NCI-H345 treated with DMSO at 0.1 percent for 48 hours (cell line): ENCODE results near the gene KIF18B.

Source experiments
- DNase-seq: peaks from one replicate; lab custom pipeline; 2025; ENCODE audit not compliant: unreplicated experiment; lab: John Stamatoyannopoulos, UW

KIF18B gene

DNA sequence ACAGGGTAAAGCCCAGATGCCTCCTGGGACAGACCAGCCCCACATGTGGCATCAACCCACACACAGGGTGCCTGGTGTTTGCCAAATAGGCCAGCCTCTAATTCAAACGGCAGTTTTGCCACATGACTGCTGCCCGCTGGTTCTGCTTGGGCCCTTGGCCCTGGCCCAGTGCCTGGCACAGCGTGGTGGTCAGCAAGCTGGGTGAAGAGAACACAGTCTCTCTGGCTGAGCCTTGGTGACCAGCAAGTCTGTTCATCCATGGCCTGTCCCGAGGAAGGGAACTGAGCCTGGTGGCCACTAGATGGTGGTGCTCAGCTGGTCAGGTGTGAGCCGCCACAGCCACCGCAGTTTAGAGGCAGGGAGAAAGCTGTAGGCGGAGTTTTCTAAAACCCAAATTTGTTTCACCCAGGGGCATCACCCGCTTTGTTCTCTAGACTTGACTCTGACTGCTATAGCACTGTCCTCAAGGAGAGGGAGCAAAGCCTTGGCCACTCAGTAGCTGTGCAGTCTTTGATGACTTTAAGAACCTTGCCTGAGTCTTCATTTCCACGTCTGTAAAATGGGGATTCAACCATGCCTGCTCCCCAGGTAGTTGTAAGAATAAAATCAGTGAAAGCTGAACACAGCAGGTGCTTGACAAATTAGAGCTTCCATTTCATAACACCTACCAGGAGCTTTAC is 27.5 kb downstream of the KIF18B start:
- peak; percentile 49 for DNase-seq

DNA sequence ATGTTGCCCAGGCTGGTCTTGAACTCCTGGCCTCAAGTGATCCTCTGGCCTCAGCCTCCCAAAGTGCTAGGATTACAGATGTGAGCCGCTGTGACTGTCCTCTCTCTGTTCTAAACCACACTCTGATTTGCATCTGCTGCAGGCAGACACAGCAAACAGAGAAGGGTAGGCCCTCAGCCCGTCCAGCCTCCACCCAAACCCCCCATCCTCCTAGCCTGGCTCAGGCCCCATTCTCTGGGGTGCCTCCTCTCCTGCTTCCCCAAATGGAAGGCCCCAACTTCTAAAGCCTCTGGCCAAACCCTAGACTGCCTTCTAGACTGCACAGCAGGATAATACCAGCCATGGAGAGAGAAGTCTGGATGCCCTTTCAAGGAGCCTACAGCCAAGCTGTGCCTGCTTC is 28.2 kb downstream of the KIF18B start:
- no peak for DNase-seq

DNA sequence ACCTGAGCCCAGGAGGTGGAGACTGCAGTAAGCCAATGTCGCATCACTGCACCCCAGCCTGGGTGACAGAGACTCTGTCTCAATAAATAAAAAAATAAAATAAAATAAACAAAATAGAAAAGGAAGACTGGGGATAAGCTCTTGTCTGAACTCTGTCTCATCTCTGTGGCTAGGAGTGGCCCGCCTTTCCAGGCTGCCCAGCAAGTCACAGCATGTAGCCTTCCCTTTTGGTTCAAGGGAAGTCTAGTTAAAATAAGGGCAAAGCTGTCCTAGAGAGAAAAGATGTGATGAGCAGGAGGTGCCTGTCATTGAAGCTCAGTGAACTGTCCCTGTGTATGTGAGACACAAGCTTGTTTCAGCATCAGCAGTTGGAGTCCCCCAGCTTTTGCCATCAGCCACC is 29.6 kb downstream of the KIF18B start:
- no peak for DNase-seq

DNA sequence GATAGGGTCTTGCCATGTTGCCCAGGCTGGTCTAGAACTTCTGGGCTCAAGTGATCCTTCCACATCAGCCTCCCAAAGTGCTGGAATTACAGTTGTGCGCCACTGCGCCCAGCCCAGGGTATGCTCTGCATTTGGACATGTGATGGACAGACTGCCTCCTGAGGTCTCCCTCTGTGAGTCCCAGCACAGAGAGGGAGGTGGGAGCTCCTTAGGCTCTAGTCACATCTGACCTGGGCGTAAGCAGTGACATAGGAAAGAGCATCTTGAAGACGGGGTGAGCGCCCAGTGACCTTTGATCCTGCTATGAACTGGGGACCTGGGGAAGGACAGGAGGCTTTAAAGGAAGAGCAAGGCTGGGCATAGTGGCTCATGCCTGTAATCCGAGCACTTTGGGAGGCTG is 30.1 kb downstream of the KIF18B start:
- DNase-seq, result no peak

DNA sequence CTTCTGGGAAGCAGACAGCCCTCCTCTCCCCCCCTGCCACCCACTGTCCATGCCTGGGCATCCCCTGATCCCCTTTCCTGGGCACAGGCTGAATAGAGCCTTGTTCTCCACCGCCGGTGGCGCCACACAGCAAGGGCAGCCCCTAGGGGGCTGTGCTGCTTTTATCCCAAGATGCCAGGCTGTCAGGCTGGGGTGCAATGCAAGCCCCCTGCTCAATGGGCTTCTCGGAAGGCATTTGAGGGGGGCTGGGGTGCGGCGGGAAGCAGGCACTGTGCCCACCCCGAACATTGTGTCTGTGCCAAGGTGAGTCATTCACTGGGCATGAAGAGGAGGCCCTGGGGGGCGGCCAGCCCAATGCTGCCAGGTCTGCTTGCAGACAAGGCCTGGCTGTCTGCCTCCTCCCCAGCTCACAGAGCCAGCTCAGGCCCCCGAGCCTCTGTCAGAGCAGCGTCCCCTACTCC is 30.8 kb downstream of the KIF18B start:
- no peak for DNase-seq

DNA sequence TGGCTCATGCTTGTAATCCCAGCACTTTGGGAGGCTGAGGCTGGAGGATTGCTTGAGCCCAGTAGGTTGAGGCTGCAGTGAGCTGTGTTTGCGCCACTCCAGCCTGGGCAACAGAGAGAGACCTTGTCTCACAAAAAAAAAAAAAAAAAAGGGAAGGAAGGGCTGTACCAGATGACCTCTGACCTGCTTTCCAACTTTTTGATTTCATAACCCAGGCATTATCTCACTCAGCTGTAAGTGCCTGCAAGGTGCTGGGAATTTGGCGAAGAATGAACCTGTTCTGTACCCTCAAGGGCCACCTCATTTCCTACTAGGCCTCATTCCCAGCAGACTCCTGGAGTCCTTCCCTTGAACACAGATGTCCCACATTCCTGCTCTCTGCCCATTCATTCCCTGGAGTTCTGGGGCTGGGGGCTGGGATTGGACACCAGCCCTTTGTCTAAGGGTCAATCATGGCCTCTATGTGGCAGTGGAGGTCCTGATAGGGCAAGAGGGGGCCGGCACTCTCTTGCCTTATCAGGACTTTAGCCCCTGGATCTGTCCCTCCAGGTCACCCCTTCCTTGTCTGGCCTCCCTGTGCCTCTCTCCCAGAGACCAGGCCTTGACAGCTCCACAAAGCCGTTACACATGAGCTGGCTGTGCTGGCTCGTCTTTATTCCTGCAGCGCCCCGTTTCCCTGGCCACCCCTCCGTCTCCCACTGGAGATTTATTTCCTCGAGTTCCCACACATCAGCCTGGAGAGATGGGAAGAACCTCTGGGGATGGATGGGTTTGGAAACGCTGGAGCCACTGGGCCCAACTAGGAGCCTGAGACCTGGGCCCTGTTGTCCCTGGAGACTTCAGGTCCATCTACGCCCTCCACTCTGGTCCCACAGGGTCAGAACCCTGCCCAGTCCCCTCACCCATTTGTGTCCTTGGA is 31.5 kb downstream of the KIF18B start:
- no peak for DNase-seq

DNA sequence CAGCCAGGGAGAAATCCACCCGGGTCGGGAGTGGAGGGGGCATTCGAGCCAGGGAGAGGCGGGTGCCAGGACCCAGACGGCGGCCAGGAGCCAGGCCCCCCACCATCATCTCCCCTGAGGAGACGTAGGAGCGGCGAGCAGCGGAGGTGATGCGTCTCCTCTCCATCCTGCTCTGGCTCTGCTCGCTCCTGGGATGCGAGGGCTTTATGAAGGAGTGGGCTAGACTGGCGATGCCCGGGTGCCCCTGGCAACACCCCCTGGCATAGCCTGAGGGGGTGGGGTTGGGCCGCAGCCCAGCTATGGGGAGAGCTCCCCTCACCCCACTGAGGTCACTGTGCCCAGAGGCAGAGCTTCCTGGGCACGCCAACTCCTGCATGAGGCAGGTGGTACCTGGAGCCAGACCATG is 32.2 kb downstream of the KIF18B start, which contains the start of gene GFAP:
Gene GFAP, minus strand, starts transcription at position 180 of the 406 bp plus-strand sequence. Its CDS starts 14 bp downstream, at position 166.
- DNase-seq, result no peak

DNA sequence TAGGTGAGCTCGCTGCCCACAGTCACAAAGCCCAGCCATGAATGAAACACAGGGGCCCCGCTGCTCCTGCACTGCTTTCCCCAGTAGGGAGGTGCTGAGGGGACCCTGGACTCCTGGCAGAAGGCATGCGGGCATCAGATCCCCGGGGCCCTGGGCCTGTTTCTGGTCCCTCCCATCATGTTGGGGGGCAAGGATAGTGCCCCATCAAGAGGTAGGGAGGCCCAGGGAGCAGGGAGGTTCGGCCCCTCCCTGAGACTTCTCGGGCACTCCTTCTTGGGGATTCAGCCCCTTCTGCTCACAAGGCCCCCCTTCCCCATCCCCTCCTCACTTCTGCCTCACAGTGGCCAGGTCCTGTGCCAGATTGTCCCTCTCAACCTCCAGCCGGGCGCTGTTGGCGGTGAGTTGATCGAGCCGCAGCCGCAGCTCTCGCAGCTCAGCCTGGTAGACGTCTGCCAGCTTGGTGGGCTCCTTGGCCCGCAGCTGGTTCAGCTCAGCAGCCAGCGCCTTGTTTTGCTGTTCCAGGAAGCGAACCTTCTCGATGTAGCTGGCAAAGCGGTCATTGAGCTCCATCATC is 32.8 kb downstream of the KIF18B start:
- no peak for DNase-seq

DNA sequence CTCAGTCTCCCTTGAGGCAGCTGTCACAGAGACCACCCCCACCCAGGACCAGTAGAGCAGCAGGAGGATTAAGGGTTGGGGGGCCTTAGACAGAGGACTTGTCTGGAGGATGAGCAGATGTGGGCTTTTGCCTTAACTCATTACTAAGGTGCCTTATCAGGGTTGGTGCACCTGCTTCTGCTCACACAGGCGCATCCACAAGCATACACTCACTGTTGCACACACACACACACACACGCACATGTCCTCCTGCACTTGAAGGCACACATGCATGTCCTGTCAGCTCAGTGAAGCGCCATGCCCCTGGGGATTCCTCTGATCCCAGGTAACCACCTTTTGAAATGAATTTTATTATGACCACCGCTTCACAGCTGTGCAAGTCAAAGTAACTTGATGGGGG is 33.4 kb downstream of the KIF18B start:
- no peak for DNase-seq

DNA sequence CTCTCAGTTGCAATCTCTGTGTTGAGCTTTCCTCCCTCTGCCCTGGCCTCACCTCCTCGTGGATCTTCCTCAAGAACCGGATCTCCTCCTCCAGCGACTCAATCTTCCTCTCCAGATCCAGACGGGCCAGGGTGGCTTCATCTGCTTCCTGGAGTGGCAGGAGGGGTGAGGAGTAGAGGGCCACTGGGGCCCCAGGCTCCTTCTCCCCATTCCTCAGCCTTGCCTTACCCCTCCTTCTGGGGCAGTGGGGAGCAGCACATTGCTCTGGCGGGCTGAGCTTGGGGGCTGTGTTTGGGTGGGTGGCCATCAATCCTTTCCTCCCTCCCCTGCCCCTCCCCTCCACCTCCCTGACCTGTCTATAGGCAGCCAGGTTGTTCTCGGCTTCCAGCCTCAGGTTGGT is 33.9 kb downstream of the KIF18B start:
- DNase-seq, result no peak

DNA sequence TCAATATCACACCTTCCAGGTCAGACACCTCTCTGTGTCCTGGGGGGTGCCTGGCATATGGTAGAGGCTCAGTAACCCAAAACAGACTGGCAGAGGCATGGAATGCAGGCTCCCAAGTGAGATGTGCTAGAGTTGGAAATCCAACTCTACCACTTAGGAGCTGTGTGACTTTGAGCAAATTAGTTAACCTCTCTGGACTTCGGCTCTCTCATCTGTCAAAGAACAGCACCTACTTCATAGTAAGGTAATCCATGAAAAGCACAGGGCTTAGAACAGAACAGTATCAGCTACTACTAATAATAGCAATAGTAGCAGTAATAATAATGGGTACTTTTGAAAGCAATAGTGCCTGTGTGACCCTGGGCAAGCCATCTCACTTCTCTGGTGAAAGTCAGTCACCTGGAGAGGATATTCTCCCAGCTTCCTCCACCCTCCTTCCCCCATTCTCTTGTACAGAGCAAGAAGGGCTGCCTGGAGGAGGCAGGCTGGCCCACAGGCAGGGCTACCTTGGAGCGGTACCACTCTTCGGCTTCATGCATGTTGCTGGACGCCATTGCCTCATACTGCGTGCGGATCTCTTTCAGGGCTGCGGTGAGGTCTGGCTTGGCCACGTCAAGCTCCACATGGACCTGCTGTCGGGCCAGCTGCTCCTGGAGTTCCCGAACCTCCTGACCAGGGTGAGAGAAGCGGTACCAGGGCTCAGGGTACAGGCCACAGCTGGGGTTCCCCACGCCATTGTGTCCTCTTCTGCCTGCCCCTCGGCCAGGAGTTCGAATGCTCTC is 34.6 kb downstream of the KIF18B start:
- no peak for DNase-seq

DNA sequence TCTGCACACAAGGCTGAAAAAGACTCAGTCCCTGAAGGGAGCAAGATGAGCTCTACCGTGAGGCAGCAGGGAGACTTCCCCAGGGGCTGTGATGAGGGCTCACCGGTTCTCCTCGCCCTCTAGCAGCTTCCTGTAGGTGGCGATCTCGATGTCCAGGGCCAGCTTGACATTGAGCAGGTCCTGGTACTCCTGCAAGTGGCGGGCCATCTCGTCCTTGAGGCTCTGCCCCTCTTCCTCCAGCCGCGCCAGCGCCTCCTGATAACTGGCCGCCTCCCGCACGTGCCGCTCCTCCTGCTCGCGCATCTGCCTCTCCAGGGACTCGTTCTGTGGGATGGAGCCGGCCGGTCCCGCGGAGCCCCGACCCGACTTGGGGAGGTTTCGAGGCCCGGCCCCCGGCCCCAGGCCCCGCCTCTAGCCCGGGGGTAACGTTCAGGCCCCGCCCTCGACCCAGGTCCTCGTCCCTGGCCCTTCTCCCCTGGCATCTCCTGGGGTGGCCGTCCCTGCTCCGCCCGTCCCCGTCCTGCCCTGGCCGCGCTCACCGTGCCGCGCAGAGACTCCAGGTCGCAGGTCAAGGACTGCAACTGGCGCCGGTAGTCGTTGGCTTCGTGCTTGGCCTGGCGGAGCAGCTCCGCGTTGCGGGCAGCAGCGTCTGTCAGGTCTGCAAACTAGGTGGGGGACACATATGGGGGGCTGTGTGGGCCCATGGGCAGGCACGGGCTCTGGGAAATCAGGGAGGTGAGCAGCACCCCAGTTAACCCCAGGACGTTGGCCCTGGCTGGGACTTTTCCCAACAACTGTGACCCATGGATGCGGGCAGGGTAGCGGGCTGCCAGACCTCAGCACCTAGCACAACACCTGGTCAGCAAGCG is 36.2 kb downstream of the KIF18B start:
- no peak for DNase-seq

DNA sequence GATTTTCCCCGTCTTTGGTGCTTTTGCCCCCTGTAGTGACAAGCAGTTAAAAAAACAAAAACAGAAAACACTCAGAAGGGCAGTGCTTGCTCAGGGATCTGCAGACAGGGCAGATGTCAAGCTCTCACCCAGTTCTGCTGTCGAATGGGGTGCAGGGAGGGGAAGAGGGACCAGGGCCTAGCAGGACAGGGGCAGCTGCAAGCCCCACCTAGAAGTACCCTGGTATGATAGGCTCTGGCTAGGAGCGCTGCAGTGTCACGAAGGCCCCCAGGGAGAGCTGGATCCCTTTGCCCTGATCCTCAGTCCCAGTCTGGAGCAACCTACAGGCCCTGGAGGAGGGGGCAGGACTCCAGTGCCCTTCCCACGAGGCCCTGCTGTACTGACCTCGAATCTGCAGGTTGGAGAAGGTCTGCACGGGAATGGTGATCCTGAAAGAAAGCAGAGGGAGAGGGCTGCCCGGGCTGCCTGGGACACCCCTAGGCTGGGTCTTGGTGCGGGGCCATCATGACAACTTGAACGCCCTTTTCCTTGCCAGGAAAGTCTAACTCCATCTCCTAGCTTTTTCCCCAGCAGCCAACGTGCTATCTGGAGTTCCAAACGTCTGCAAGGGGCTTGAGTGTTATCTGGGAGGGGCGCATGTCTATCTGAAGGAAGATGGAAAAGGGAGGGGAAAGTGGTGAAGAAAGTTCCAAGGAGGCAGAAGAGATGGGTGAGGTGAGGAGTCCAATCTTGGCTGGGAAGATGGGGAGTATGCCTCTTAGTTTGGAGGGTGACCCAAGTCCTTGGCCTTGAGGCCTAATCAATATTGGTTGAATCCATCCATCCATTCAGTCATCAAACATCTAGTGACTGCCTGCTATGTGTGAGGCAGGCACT is 37.1 kb downstream of the KIF18B start:
- no peak for DNase-seq

DNA sequence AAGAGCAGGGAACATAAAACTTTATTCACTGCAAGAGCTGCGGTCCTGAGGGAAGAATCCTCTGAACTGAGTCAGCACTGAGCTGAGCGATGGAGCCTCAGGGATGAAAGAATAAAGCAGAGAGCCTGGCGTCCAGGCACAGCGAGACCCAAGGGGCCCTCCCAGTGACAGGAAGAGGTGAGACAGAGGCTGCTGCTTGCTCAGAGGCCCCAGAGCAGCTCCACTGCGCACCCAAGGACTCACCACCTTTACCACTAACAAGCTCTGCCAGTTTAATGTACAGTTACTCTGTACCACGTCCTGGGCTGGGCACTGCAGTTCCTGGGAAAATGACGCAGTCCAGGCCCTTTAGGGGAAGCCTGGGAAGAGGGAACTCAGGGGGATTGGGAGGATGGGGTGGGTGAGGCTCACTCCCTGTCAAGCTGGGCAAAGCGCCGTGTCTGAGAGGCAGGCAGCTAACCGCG is 37.9 kb downstream of the KIF18B start:
- no peak for DNase-seq

DNA sequence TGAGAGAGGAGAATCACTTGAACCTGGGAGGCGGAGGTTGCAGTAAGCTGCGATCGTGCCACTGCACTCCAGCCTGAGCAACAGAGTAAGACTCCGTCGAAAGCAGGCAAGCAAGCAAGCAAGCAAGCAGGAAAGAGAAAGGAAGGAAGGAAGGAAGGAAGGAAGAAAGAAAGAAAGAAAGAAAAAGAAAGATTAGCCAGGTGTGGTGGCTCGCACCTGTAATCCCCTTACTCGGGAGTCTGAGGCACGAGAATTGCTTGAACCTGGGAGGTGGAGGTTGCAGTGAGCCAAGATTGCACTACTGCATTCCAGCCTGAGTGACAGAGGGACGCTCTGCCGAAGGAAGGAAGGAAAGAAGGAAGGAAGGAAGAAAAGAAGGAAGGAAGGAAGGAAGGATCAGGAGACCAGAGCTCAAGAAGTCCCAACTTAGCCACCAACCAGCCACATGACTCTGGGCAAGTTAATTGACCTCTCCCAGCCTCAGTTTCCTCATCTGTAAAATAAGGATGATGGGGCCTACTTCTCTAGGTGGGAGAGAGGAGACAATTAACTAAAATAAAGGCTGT is 38.7 kb downstream of the KIF18B start:
- DNase-seq, result no peak

DNA sequence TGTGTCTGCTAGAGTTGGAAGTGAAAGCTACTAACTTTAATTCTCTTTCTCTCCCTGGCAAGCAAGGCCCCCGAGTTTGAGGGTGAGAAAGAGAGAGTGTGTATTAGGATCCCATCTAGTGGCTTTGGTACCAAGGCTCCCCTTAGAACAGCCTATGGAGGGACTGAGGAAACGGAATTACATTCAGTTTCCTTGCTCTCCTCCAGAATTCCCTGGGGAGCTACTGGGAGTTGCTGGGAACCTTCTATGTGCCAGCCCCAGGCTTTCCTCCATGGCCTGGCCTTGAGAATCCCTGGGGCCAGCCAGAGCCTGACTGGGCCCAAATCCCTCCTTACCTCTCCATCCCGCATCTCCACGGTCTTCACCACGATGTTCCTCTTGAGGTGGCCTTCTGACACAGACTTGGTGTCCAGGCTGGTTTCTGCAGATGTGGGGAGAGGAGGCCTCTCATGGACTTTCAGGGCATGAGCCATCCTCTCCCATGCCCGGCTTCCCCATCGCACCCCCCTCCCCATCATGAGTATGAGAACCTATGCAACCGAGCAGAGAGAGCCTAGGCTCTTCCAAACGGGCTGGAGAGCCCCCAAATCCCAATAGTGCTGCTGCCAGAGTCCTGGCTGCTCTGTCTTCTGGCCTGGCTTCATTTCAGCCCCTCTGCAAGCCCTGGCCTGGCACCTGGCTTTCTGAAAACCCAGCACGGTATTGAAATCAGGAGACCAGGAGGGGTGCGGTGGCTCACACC is 39.7 kb downstream of the KIF18B start:
- no peak for DNase-seq

DNA sequence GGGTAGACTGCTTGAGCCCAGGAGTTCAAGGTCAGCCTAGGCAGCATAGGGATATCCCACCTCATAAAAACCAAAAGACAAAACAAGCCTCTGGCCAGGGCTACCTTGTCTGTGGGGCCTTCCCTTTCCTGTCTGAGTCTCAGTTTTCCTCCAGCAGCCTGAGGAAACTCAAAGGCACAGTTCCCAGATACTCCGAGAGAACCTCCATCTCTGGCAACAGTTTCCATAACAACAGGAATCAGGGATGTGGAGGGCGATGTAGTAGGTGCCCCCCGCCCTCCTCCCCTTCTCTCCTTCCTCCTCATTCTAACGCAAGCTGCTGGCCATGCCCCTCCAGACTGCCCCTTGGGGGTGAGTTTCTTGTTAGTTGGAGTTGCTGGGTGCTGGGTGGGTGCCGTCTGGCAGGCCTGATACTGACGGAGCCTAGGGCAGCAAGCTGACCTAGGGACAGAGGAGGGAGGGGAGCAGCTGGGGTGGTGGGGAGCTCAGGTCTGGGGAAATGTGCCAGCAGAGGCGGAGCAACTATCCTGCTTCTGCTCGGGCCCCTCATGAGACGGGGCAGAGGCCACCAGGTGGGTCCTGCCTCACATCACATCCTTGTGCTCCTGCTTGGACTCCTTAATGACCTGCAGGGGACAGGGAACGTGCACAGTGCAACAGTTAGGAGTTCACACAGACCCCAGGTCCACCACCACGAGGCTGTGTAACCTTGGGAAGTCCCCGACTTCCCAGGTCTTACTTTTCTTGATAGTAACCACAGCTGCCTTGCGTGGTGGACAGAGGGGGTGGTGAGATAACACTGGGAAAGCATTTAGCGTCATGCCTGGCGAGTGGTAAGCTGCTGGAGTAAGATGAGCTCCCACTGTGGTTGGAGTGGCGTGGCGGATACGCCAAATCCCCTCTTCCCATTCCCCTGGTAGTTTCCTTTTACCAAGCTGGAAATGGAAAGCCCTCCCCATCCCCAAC is 40.5 kb downstream of the KIF18B start:
- DNase-seq, result no peak
